ENCODE measurements around the gene CNDP2.

CNDP2 gene

DNA sequence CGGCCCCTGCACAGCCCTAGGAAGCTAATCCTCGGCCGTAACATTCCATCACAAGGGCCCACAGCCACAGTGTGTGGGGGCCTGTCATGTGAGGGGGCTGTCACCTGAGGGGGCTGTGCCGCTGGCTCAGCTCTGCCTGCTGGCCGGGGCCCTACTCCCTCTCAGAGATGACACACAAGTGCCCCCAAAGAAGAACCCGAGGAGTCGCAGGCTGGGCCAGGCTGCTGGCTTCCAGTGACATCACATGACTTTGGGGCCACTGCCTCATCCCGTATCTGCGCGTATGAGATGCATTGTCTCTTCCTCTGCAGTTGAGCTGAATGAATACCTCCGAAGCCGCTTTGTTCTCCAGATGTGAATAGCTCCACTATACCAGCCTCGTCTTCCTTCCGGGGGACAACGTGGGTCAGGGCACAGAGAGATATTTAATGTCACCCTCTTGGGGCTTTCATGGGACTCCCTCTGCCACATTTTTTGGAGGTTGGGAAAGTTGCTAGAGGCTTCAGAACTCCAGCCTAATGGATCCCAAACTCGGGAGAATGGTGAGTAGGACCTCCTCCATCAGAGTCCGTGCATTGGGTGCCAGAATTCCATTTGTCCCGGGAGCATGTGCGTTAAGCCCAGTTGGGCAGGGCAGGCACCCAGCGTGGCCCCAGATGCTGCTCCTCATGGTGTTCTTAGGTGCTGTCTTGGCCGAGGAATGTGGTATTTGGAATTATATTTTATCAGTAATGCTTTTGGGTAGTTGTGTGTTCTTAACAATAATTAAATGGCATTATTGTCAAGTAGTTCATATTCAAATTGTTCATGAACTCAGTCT lies 38.2 kb downstream of the CNDP2 start, which contains the start of gene CNDP1:
Gene CNDP1, plus strand, starts transcription at position 351 of the 820 bp plus-strand sequence. Its CDS starts 168 bp downstream, at position 519.
- TF ChIP-seq EP300 (IDR thresholded peaks at IDR 0.05; ENCODE audit: borderline replicate concordance): no peak
- TF ChIP-seq, protein P1, sequence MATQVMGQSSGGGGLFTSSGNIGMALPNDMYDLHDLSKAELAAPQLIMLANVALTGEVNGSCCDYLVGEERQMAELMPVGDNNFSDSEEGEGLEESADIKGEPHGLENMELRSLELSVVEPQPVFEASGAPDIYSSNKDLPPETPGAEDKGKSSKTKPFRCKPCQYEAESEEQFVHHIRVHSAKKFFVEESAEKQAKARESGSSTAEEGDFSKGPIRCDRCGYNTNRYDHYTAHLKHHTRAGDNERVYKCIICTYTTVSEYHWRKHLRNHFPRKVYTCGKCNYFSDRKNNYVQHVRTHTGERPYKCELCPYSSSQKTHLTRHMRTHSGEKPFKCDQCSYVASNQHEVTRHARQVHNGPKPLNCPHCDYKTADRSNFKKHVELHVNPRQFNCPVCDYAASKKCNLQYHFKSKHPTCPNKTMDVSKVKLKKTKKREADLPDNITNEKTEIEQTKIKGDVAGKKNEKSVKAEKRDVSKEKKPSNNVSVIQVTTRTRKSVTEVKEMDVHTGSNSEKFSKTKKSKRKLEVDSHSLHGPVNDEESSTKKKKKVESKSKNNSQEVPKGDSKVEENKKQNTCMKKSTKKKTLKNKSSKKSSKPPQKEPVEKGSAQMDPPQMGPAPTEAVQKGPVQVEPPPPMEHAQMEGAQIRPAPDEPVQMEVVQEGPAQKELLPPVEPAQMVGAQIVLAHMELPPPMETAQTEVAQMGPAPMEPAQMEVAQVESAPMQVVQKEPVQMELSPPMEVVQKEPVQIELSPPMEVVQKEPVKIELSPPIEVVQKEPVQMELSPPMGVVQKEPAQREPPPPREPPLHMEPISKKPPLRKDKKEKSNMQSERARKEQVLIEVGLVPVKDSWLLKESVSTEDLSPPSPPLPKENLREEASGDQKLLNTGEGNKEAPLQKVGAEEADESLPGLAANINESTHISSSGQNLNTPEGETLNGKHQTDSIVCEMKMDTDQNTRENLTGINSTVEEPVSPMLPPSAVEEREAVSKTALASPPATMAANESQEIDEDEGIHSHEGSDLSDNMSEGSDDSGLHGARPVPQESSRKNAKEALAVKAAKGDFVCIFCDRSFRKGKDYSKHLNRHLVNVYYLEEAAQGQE (IDR thresholded peaks at IDR 0.05; ENCODE audit: low read depth): no peak
- TF ChIP-seq RAD21 (IDR thresholded peaks at IDR 0.05; ENCODE audit: low read depth): no peak
- no peak for TF ChIP-seq CEBPB (IDR thresholded peaks at IDR 0.05)
- TF ChIP-seq, protein P2, sequence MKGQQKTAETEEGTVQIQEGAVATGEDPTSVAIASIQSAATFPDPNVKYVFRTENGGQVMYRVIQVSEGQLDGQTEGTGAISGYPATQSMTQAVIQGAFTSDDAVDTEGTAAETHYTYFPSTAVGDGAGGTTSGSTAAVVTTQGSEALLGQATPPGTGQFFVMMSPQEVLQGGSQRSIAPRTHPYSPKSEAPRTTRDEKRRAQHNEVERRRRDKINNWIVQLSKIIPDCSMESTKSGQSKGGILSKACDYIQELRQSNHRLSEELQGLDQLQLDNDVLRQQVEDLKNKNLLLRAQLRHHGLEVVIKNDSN (IDR thresholded peaks at IDR 0.05): no peak
- no peak for TF ChIP-seq TEAD4 (IDR thresholded peaks at IDR 0.05)
- no peak for TF ChIP-seq YY1 (IDR thresholded peaks at IDR 0.05; ENCODE audit: low read depth)
- TF ChIP-seq, protein P3, sequence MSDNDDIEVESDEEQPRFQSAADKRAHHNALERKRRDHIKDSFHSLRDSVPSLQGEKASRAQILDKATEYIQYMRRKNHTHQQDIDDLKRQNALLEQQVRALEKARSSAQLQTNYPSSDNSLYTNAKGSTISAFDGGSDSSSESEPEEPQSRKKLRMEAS (IDR thresholded peaks at IDR 0.05): no peak
- no peak for TF ChIP-seq CREB1 (IDR thresholded peaks at IDR 0.05; ENCODE audit: low read depth)

DNA sequence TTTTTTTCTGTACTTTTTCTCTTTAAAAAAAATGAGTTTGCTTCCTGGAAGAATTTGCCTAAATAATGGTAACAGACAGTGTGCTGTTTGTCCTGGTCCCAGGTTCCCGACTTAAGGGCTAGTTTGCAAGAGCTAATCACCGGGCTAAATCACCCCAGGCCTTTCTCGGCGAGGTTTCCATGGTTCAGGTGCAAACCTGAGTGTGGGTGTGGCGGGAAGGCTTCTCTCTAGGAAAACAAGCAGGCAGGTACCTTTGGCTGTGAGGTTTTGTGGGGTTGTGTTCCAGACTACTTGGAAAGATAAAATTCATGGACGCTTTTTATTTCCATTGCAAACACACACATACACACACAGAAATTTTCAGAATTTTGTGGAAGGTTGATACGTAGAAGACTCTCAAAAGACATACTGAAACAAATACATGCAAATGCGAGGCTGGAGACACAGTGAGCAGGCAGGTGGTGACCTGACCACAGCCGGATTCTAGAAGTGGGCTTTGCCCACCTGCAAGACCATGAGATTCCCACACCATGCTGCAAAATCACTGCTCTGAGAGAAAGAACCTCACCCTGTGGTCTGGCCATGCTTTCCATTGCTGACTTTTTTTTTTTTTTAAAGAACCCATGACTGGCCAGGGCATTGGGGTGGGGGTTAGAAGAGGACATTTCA lies 39.0 kb downstream of the CNDP2 start:
- TF ChIP-seq TCF12 (IDR thresholded peaks at IDR 0.05; ENCODE audit: low read depth) (no peak), EP300 (IDR thresholded peaks at IDR 0.05; ENCODE audit: borderline replicate concordance) (no peak), FOXM1 (IDR thresholded peaks at IDR 0.05; ENCODE audit: borderline replicate concordance, low read depth) (no peak), CEBPB (IDR thresholded peaks at IDR 0.05) (no peak), ZBTB7A (IDR thresholded peaks at IDR 0.05; ENCODE audit: low read depth) (no peak), EGR1 (IDR thresholded peaks at IDR 0.05) (no peak), YY1 (IDR thresholded peaks at IDR 0.05; ENCODE audit: low read depth) (no peak), CREB1 (IDR thresholded peaks at IDR 0.05; ENCODE audit: low read depth) (no peak), TAF1 (IDR thresholded peaks at IDR 0.05; ENCODE audit: low read depth) (no peak), NFIC (IDR thresholded peaks at IDR 0.05) (no peak), TEAD4 (IDR thresholded peaks at IDR 0.05) (no peak), RAD21 (IDR thresholded peaks at IDR 0.05; ENCODE audit: low read depth) (no peak)
- TF ChIP-seq, protein P1 (IDR thresholded peaks at IDR 0.05; ENCODE audit: low read depth): no peak
- TF ChIP-seq, protein P2 (IDR thresholded peaks at IDR 0.05): no peak
- TF ChIP-seq, protein P3 (IDR thresholded peaks at IDR 0.05): no peak

DNA sequence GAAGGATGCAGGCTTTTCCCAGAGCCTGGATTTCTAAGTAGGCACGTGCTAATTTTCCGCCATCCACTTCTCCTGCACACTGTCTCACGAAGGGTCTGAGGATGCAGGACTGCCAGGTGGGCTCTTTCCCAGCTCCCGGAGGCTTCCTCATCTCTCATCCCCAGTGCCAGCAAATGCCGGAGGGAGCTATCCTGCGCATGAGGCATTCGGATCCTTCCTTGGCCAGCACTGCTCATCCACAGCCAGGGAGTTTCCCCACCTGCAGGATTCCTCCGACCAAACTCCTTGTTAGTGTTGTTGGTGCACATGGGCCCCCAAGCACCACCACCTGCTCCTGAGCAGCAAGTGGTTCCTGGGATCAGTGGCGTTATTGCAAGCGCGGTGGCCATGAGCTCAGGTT lies 43.1 kb downstream of the CNDP2 start:
- TF ChIP-seq NFIC (IDR thresholded peaks at IDR 0.05) (no peak), TCF12 (IDR thresholded peaks at IDR 0.05; ENCODE audit: low read depth) (no peak), FOXM1 (IDR thresholded peaks at IDR 0.05; ENCODE audit: borderline replicate concordance, low read depth) (no peak), ZBTB7A (IDR thresholded peaks at IDR 0.05; ENCODE audit: low read depth) (no peak), EP300 (IDR thresholded peaks at IDR 0.05; ENCODE audit: borderline replicate concordance) (no peak)
- TF ChIP-seq, protein P3 (IDR thresholded peaks at IDR 0.05): no peak
- TF ChIP-seq, protein P1 (IDR thresholded peaks at IDR 0.05; ENCODE audit: low read depth): no peak
- TF ChIP-seq, protein P2 (IDR thresholded peaks at IDR 0.05): no peak

All from Ishikawa (cell line).